Activated CD8-positive, alpha-beta memory T cell treated with anti-CD3 and anti-CD28 coated beads for 48 hours (primary cell): Measurements from ENCODE around the gene IFITM2.

ENCODE experiments used
- DNase-seq, 3 experiments: peaks; one replicate each; pipeline ENCODE4 v3.0.0-alpha.2; 2020; ENCODE audit warnings: low read depth in 2 of 3, low spot score in 2 of 3

Gene IFITM2

GRCh38 chr11:292211-293121, 15.2 kb upstream of the IFITM2 start:
- DNase-seq = no peak

GRCh38 chr11:293271-293851, 14.3 kb upstream of the IFITM2 start:
- no peak for DNase-seq

- no peak for DNase-seq
Observed at GRCh38 chr11:293852-294661, 13.6 kb upstream of the IFITM2 start.

- no peak for DNase-seq
Observed at GRCh38 chr11:294780-295179, 12.8 kb upstream of the IFITM2 start.

DNA sequence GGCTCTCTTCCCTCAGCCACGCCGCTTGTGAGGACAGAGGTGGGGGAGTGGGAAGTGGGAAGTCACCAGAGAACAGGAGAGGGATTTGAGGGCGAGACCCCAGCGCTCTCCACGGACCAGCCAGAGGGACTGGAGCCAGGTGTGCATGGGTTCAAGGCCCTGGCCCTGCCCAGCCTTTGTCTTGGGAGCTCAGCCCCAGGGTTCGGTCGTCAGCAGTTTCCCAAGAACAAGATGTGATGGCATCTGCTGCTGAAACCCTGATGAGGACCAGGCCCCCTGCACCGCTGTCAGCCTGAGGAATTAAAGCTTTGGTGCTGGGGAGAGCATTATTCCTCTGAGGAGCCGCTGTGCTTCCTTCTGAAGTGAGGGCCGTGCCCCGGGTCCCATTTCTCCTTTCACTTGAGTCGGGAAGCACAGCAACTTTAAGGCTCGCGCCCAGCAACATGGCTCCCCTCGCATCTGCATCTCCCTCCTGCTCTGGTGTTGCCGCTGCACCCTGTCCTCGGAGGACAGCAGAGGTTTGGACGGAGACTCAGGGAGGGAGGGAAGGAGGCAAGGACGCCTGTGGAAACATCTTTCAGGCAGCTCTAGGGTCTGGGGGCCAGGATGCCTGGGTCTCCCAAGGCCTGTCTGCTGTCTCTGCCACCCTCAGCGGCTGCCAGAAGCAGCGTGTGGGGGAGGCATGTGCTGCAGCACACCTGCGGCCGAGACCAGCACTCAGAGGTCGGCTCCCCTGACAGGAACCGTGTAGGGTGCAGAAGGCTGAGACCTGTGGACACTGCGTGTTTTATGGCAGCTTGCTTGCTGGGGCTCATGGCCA, 12.1 kb upstream of the IFITM2 start:
- no peak for DNase-seq

GRCh38 chr11:296171-297050, 11.2 kb upstream of the IFITM2 start:
- no peak for DNase-seq

DNA sequence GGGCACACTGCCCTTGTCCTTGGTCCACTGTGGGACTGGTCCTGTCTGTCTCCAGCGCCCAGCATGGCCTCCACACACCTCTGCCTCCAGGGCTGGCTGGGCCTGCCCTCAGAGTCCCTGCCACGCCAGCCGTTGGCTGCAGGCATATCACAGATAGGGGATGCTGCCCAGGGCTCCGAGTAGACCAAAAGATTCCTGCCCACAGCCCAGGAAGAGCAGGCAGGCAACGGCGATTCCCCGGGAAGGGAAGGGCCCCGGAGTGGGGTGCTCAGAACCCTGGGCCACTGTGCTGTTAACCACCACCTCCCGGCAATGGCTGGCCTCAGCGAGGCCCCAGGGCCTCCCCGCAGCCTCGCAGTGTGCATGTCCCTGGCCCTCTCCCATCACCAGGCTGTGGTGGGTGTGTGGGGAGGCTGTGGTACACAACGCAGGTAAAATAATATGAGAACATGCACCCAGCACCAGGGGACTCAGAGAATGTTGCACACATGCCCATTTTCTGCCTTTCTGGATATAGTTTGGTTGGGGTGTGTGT, 10.5 kb upstream of the IFITM2 start:
- DNase-seq = no peak

DNA sequence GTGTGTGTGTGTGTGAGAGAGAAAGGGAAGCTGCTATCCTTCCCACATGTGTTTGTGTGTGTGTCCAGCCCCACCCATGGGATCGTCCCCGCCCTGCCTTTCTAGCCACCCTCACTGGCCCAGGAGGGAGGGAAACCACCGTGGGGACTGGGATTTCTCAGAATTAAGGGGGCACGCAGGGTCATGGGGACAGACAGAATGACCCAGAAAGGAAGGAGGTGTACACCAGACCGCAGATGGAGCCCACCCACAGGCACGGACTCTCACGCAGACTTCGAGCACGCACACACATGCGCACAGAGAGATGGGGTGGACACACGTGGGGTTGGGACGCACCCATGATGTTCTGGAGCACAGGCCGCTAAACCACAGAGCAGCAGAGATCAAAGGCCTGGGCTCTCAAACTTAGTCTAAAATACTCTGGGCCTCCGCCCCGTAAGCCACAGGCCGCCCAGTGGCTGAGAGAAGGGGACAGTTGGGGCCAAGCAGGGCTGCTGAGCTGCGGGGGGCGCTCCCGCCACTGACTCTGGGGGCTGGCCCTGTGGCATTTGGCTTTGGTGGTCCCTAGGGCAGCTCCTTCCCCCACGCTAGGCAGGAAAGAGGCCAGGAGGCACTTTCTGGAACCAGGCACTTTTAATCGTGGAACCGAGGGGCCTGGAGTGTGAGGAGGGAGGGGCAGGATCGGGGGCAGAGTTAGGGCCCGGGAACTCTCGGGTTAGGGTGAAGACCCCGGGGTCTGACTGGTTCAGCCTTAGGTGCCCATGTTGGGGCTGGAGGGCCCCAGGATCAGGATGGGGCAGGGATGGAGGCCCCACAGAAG, 9.8 kb upstream of the IFITM2 start:
- no peak for DNase-seq

DNA sequence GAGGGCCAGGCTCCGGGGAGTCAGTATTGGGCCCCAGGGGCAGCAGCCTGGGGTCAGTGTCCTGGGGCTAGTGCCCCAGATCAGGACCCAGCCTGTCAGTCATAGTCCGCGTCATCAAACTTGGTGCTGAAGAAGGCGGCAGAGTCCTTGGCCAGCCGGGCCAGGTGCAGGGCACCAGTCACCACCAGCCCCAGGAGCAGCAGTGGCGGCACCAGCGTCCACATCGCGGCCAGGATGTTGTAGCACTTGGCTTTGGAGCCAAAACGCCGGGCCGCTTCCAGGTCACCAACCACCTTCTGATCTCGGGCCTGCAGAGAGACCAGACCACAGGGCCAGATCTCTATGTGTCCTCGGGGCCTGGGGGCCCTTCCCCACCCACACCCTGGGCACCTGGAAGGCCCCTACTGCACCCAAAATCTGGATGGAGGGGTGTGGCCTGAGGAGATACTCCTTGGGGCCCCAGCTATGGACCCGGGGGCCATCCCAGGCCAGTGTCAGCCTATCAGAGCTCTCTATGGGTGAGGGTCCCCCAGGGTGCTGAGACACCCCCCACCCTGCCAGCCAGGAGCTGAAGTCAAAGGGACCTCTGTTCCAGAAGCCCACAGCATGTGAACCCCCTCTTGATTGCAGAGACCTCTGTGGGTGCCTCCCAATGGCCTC, 9.1 kb upstream of the IFITM2 start:
- DNase-seq = no peak

DNA sequence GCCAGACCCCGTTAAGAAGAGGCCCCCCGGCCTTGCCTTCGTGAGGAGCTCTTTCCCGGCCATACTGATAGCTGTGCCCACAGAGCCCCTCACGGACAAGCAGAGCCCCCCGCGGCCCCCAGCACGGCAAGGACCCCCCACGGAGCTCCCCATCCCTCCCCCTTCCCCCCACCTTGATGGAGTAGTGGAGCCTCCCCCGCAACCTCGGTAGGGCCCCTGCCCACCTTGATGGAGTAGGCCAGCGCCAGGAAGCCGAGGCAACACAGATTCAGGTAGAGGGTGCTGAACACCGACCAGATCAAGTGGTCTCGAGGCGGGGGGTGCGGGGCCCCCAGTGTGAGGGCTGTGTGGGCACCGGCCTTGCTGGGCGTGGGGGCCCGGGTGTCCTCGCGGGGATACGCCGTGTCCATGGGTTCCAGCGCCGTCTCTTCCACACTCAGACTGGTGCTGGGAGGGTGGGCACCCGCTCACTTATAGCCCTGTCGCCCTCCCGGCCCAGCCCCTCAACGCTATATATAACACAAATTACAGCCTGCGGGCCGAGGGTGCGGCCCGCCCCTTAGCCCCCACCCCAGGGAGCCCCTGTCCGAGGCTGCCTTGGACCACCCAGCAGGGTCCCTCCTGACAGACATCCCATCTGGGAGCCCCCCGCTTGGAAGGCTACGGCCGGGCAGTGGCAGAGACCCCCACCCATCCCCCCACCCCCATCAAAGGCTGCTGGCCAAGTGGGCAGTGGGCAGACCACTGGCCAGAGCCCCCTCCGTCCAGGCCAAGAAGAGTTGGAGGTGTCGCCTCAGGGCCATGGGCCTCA, 8.3 kb upstream of the IFITM2 start, which contains the start of gene IFITM5:
Gene IFITM5, minus strand, starts transcription at position 446 of the 811 bp plus-strand sequence. Its CDS starts 36 bp downstream, at position 410.
- DNase-seq = no peak

DNA sequence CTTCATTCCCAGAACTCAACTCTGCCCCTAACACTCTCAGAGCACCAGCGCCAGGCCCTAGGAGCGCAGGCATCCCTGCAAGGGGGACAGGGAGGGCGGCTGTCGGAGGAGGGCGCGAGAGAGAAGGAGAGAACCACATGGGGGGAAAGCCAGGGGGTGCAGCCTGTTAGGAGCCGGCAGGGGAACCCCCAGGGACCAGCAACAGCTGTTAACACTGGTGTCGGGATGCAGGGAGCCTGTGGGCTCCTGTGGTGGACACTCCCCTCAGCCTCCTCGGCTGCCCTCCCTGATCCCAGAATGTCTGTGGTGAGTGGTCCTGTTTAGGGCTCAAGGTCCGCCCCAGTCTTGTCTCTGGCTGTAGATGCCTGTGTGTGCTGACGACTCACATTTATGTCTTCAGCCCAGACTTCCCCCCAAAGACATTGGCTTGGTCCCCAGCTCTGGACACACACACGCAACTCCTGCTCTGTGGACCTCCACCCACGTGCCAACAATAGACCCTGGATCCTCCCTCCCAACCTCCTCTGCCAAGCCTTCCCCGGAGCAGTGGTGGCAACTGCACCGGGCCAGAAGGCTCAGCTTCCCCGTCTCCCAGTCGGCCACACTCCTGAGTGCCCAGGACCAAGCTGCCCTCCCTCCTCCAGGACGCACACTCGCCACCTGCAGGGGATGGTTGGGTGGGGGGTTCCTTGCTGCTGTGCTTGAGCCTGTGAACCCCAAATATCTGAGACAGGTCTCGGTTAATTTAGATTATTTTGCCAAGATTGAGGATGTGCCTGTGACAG, 7.5 kb upstream of the IFITM2 start:
- DNase-seq = no peak

GRCh38 chr11:303363-303762, 4.3 kb upstream of the IFITM2 start:
- DNase-seq = no peak

DNA sequence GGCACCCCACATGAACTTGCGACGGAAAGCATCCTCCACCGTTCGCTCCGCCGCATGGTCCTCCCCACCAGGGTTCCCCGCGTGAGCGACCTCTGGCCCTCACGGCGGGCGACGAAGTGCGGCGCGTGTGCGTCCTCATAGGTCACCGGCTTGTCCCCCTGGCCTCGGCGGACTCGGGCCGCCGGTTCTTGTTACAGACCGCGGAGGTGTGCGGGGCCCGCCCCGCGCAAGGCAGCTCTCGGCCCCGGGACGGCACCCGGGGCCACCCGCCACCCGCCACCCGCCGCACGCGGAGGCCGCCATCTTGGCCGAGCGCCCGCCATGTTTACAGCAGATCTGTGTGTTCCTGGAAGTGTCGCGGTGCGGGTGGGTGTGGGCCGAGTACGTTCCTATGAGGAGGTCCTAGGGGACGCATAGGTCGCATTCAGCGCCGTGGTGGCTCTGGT, 3.5 kb upstream of the IFITM2 start:
- DNase-seq = no peak

GRCh38 chr11:304915-305843, 2.4 kb upstream of the IFITM2 start:
- DNase-seq = no peak

DNA sequence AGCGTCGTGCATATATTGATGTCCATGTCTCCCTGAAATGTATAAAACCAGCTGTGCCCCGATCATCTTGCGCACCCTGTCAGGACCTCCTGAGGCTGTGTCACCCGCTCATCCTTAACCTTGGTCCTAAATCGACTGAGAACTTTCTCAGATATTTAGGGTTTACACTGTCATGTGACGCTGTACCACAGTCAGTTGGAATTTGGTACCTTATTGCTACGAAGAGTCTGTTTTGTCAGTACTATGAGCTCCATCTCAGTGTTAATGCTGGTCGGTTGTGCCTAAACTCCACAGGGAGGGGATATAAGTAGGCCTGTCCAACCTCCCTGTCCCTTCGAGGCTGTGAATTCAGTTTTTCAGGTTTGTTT, 1.8 kb upstream of the IFITM2 start:
- DNase-seq = no peak
